CD4-positive, alpha-beta T cell (primary cell): ENCODE results near the gene C1R. TPM values are rescaled to one million over a fixed set of nuclear protein-coding genes. Genes with fewer than 3 reads are reported as not detected.
"Not testable (repeated sequence)": the region's sequence is repeated elsewhere in the genome, so short reads cannot be mapped to it uniquely, and the experiment has no call there.

ENCODE experiments used
- ATAC-seq: fragments of 200-7000 bp; cut with Tn5 transposase; one replicate; pipeline ENCODE4 v1.10.0; 2022; ENCODE audit warnings: mild to moderate bottlenecking; ENCODE audit not compliant: poor library complexity
- CTCF ChIA-PET: fragments of 350-600 bp; sonication (Branson Sonifier 250); formaldehyde crosslinking; loops from one replicate; lab custom pipeline; 2021; ENCODE audit warnings: antibody characterized with exemption, inconsistent platforms; lab: Charles Lee
- POLR2A ChIA-PET: fragments of 350-600 bp; sonication (Branson Sonifier 250); formaldehyde crosslinking; loops from one replicate; lab custom pipeline; 2021; ENCODE audit warnings: antibody characterized with exemption, inconsistent platforms; lab: Charles Lee
- DNase-seq, 14 experiments: peaks; one replicate each; pipeline ENCODE4 v3.0.0-alpha.2; 2013 to 2020; ENCODE audit warnings: mixed read lengths in 2 of 14
- H3K27ac ChIP-seq, 2 donors: one replicate each; pipeline versions ENCODE4 v1.5.1 to v1.7.0; 2013; ENCODE audit warnings: low read length in 2 of 2, low read depth in 1 of 2, mild to moderate bottlenecking in 1 of 2
- H3K27me3 ChIP-seq, 2 experiments: 1 replicate in 1 of 2; 2 replicates in 1 of 2; pipeline versions ENCODE4 v1.6.1 to v1.7.0; 2013; ENCODE audit warnings: low read length in 2 of 2, control low read depth in 1 of 2, mild to moderate bottlenecking in 1 of 2, moderate library complexity in 1 of 2; ENCODE audit not compliant: insufficient read depth in 2 of 2, control insufficient read depth in 1 of 2
- H3K36me3 ChIP-seq: one replicate; pipeline ENCODE4 v1.6.1; 2013; ENCODE audit warnings: low read length, control low read depth; ENCODE audit not compliant: insufficient read depth
- H3K4me1 ChIP-seq: one replicate; pipeline ENCODE4 v1.6.1; 2013; ENCODE audit warnings: low read length, control low read depth; ENCODE audit not compliant: insufficient read depth
- H3K4me3 ChIP-seq: one replicate; pipeline ENCODE4 v1.5.1; 2013; ENCODE audit warnings: mild to moderate bottlenecking, low read length, moderate library complexity
- H3K9me3 ChIP-seq, 2 experiments: 1 replicate in 1 of 2; 2 replicates in 1 of 2; pipeline versions ENCODE4 v1.6.1 to v1.7.0; 2013; ENCODE audit warnings: low read length in 2 of 2, mild to moderate bottlenecking in 2 of 2, control low read depth in 1 of 2, moderate library complexity in 1 of 2; ENCODE audit not compliant: control insufficient read depth in 1 of 2, insufficient read depth in 1 of 2
- H3K27ac Mint-ChIP-seq: one replicate; pipeline ENCODE4 v1.8.0; 2020; ENCODE audit warnings: mixed read lengths
- H3K27me3 Mint-ChIP-seq: one replicate; pipeline ENCODE4 v1.8.0; 2021; ENCODE audit warnings: mixed read lengths
- H3K36me3 Mint-ChIP-seq: one replicate; pipeline ENCODE4 v1.8.0; 2021; ENCODE audit warnings: low read depth, mixed read lengths
- H3K4me1 Mint-ChIP-seq: one replicate; pipeline ENCODE4 v1.8.0; 2021; ENCODE audit warnings: low read depth, mixed read lengths
- H3K4me3 Mint-ChIP-seq: one replicate; pipeline ENCODE4 v1.8.0; 2020; ENCODE audit warnings: mild to moderate bottlenecking, mixed read lengths
- H3K9me3 Mint-ChIP-seq: one replicate; pipeline ENCODE4 v1.8.0; 2020; ENCODE audit warnings: mixed read lengths
- intact Hi-C, 2 experiments: fragments of 100-400 bp; cut with DNase I in 1 of 2; cut with micrococcal nuclease in 1 of 2; formaldehyde crosslinking; loops; one replicate each; pipeline versions ENCODE4 v1.15.1 to v1.9.0; 2023 to 2025; cut with DNase I, micrococcal nuclease
- total RNA-seq, 174 experiments: library from RNA in 2 of 174; stranded (reverse) in 2 of 174; gene quantifications; one replicate each; pipeline ENCODE4 v1.2.3 and lab custom pipeline; 2021 to 2026
- TF ChIP-seq, protein P1 (sequence below): fragments of 200-600 bp; IDR thresholded peaks from one replicate; pipeline ENCODE4 v1.8.0; 2022; ENCODE audit warnings: antibody characterized with exemption, mild to moderate bottlenecking

The C1R gene
- total RNA-seq, 2 experiments from 2014 or later, result 3.1 to 4.0 TPM

DNA sequence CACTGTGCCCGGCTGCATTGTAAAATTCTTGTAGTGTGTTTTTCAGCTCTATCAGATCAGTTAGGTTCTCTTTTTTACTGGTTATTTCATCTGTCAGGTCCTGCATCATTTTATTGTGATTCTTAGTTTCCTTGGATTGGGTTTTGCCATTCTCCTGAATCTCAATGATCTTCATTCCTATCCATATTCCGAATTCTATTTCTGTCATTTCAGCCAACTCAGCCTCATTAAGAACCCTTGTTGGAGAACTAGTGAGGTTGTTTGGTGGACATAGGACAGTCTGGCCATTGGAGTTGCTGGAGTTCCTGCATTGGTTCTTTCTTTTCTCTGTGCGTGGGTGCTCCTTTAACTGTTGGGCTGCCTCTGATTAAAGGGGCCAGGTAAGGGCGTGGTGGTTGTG is 37.3 kb downstream of the C1R start:
- POLR2A ChIA-PET, result no interaction called here
- no peaks in the 10 kb centered on the region for H3K4me1 ChIP-seq
- TF ChIP-seq, protein P1, sequence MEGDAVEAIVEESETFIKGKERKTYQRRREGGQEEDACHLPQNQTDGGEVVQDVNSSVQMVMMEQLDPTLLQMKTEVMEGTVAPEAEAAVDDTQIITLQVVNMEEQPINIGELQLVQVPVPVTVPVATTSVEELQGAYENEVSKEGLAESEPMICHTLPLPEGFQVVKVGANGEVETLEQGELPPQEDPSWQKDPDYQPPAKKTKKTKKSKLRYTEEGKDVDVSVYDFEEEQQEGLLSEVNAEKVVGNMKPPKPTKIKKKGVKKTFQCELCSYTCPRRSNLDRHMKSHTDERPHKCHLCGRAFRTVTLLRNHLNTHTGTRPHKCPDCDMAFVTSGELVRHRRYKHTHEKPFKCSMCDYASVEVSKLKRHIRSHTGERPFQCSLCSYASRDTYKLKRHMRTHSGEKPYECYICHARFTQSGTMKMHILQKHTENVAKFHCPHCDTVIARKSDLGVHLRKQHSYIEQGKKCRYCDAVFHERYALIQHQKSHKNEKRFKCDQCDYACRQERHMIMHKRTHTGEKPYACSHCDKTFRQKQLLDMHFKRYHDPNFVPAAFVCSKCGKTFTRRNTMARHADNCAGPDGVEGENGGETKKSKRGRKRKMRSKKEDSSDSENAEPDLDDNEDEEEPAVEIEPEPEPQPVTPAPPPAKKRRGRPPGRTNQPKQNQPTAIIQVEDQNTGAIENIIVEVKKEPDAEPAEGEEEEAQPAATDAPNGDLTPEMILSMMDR, result no peak
- CTCF ChIA-PET, result no interaction called here
- no peak overlapping the region for H3K4me3 Mint-ChIP-seq
- no peaks in the 10 kb centered on the region for H3K36me3 ChIP-seq
- H3K4me1 Mint-ChIP-seq, result no peaks in the 10 kb centered on the region
- H3K36me3 Mint-ChIP-seq, result no peaks in the 10 kb centered on the region
- H3K4me3 ChIP-seq, result no peak overlapping the region
- no peaks in the 10 kb centered on the region for H3K9me3 Mint-ChIP-seq
- peaks cover 25% of the 10 kb centered on the region for H3K27me3 Mint-ChIP-seq
- H3K27me3 ChIP-seq, result peaks cover 1 to 3% of the 10 kb centered on the region in 2 experiments
- no peak overlapping the region for H3K27ac ChIP-seq
- no peaks in the 10 kb centered on the region for H3K9me3 ChIP-seq
- H3K27ac Mint-ChIP-seq, result no peak overlapping the region
- intact Hi-C loops, result no loop called here
- DNase-seq, result no peak
- no peak for ATAC-seq

DNA sequence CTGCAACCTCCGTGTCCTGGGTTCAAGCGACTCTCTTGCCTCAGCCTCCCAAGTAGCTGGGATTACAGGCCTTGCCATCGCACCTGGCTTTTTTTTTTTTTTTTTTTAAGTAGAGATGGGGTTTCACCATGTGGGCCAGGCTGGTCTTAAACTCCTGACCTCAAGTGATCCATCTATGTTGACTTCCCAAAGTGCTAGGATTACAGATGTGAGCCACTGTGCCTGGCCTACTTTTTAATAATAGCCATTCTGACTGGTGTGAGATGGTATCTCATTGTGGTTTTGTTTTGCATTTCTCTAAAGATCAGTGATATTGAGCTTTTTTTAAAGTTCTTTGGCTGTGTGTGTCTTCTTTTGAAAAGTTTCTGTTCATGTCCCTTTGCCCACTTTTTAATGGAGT is 42.3 kb downstream of the C1R start:
- H3K27ac ChIP-seq, H3K36me3 ChIP-seq, H3K27ac Mint-ChIP-seq, H3K27me3 Mint-ChIP-seq, intact Hi-C loops, ATAC-seq, H3K4me3 Mint-ChIP-seq, H3K36me3 Mint-ChIP-seq, H3K9me3 Mint-ChIP-seq, H3K27me3 ChIP-seq, H3K4me3 ChIP-seq, DNase-seq, H3K9me3 ChIP-seq, POLR2A ChIA-PET: not testable (repeated sequence)
- CTCF ChIA-PET, result interaction anchor here (1.0 kb wide), 1 partner anchor 112 kb away, joined by 4 read pairs; no protein-coding TSS in a partner anchor
- peaks cover 11% of the 10 kb centered on the region for H3K4me1 Mint-ChIP-seq
- H3K4me1 ChIP-seq, result peaks cover 12% of the 10 kb centered on the region

DNA sequence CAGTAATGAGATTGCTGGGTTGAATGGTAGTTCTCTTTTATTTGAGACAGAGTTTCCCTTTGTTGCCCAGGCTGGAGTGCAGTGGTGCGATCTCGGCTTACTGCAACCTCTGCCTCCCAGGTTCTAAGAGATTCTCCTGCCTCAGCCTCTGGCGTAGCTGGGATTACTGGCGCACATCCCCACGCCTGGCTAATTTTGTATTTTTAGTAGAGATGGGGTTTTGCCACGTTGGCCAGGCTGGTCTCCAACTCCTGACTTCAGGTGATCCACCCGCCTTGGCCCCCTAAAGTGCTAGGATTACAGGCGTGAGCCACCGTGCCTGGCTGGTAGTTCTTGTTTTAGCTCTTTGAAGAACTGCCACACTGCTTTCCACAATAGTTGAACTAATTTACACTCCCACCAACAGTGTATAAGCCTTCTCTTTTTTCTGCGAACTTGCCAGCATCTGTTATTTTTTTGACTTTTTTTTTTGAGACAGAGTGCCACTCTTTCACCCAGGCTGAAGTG is 42.7 kb downstream of the C1R start:
- H3K36me3 Mint-ChIP-seq, ATAC-seq, H3K36me3 ChIP-seq, H3K27me3 Mint-ChIP-seq, POLR2A ChIA-PET, H3K4me3 Mint-ChIP-seq, H3K9me3 ChIP-seq, DNase-seq, intact Hi-C loops, CTCF ChIA-PET, H3K4me3 ChIP-seq, H3K27me3 ChIP-seq, H3K27ac ChIP-seq, H3K9me3 Mint-ChIP-seq, H3K27ac Mint-ChIP-seq: not testable (repeated sequence)
- H3K4me1 ChIP-seq, result peaks cover 12% of the 10 kb centered on the region
- peaks cover 11% of the 10 kb centered on the region for H3K4me1 Mint-ChIP-seq

DNA sequence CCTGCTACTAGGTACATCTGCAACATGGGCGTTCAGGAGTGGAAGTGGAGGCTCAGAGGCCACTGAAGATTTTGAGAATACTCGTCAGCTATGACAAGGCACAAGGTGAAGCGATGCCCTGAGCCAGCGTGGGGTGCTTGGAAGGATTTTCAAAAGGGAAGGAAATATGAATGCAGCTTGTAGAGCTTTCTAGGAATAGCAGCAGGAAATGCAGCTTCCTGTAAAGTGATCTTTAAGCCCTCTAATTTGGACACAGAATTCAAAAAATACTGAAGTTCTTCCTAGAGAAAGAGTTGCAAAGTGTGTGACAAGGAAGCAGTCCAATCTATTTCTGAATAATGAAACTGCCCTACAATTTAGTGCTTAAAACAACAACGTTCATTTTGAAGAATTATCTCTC is 44.9 kb downstream of the C1R start:
- ATAC-seq (no peak), DNase-seq (no peak)
- Mint-ChIP-seq H3K27me3 (no peaks in the 10 kb centered on the region), H3K4me1 (peaks cover 11% of the 10 kb centered on the region), H3K4me3 (no peak overlapping the region), H3K27ac (no peak overlapping the region), H3K36me3 (no peaks in the 10 kb centered on the region), H3K9me3 (no peaks in the 10 kb centered on the region)
- no peaks in the 10 kb centered on the region for H3K9me3 ChIP-seq
- intact Hi-C loops, result no loop called here
- no peaks in the 10 kb centered on the region for H3K27me3 ChIP-seq
- H3K4me1 ChIP-seq, result peaks cover 12% of the 10 kb centered on the region
- no peak overlapping the region for H3K27ac ChIP-seq
- no peak overlapping the region for H3K4me3 ChIP-seq
- CTCF ChIA-PET, result no interaction called here
- TF ChIP-seq, protein P1, result no peak
- H3K36me3 ChIP-seq, result no peaks in the 10 kb centered on the region
- POLR2A ChIA-PET, result no interaction called here
